Esophagus muscularis mucosa (tissue), 3 donors: ENCODE measurements around the gene CCNQ.

Source experiments
- CTCF ChIP-seq, 3 experiments: fragments of 200-600 bp in 2 of 3; fragments of 450-650 bp in 1 of 3; sonication (generic) in 2 of 3; IDR thresholded peaks; one replicate each; pipeline ENCODE4 v1.5.1; 2017 to 2019; ENCODE audit warnings: antibody characterized with exemption in 3 of 3, mild to moderate bottlenecking in 2 of 3, moderate library complexity in 1 of 3
- POLR2A ChIP-seq: fragments of 450-650 bp; IDR thresholded peaks from one replicate; pipeline ENCODE4 v1.6.1; 2017; ENCODE audit warnings: antibody characterized with exemption, moderate library complexity, mild to moderate bottlenecking, low read depth

GRCh38 chrX:153608376-153608775 is 9.4 kb upstream of the CCNQ start:
- TF ChIP-seq CTCF (IDR thresholded peaks at IDR 0.05) (no peak), POLR2A (no peak)
